H1 (cell line): ENCODE measurements around the gene CHI3L2. TPM values are rescaled to one million over a fixed set of nuclear protein-coding genes. Genes with fewer than 3 reads are reported as not detected.

ENCODE experiments used
- CHD2 ChIP-seq: IDR thresholded peaks from 2 replicates; pipeline ENCODE4 v1.6.1; 2012; ENCODE audit warnings: low read length, improper control_type of control experiment
- CREB1 ChIP-seq: IDR thresholded peaks from 2 replicates; pipeline ENCODE4 v1.6.1; 2012; ENCODE audit warnings: inconsistent platforms
- FOSL1 ChIP-seq: IDR thresholded peaks from 2 replicates; pipeline ENCODE4 v1.6.1; 2011; ENCODE audit warnings: mild to moderate bottlenecking, low read depth, low read length, moderate library complexity; ENCODE audit not compliant: insufficient read depth
- KDM4A ChIP-seq: IDR thresholded peaks from one replicate; pipeline ENCODE4 v1.7.1; 2012; ENCODE audit warnings: low read depth, mild to moderate bottlenecking, moderate library complexity, low read length, inconsistent platforms; ENCODE audit not compliant: severe bottlenecking
- KDM5A ChIP-seq: fragments of 200-600 bp; IDR thresholded peaks from 2 replicates; pipeline ENCODE4 v1.7.1; 2012; ENCODE audit warnings: mild to moderate bottlenecking, low read length, inconsistent platforms, mixed read lengths
- RXRA ChIP-seq: IDR thresholded peaks from 2 replicates; pipeline ENCODE4 v1.6.1; 2011; ENCODE audit warnings: low read depth, mild to moderate bottlenecking, low read length, moderate library complexity; ENCODE audit not compliant: insufficient read depth
- polyA plus RNA-seq, 7 experiments: library from polyadenylated mRNA; depleted of rRNA in 3 of 7; stranded (reverse) in 5 of 7; unstranded in 2 of 7; fragments of >200 nt in 5 of 7; fragments of 200-250 nt in 2 of 7; gene quantifications; 1 replicate in 5 of 7; 2 replicates in 1 of 7; 4 replicates in 1 of 7; pipeline versions ENCODE4 v1.2.1 to v1.2.3, GENCODE V29; 2011 to 2013; ENCODE audit warnings: missing spikeins in 2 of 7, mixed read lengths in 2 of 7
- total RNA-seq: library from RNA; stranded (reverse); fragmentation: NEBNext Ultra II Directional; extraction: Animal tissue kit (Norgen Biotek cat#: 25700); gene quantifications from 2 replicates; pipeline ENCODE4 v1.2.1, GENCODE V29; 2021

The CHI3L2 gene
- total and polyA plus RNA-seq, 2 of the 8 experiments (the other 6 are each of a cell fraction or from before 2014, with no cell fraction given) = not detected

DNA sequence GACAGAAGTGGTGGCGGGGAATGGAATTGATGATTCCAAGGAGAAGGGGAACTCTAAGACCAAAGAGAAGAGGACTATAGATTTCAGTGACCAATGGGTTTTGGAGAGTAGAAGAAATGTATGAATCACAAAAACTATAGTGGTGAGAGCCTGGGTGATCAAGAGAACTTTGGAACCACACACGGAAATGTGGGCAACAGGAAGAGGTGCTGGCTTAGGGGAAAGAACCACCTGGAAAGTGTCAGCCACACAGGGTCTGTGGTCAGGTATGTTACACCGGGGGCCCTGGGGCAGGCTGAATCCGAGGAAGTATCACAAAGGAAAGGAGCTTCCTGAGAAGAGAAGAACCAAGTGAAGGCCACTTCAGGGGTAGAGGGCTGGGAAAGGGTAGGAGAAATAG, 51.6 kb downstream of the CHI3L2 start (continued):
- TF ChIP-seq KDM4A (no peak), FOSL1 (no peak), RXRA (no peak), CREB1 (no peak), KDM5A (no peak), CHD2 (no peak)
